NB4 (cell line): ENCODE data around the gene KRT27.

ENCODE experiments used
- CTCF ChIP-seq: IDR thresholded peaks from one replicate; pipeline ENCODE4 v1.5.1; 2012; ENCODE audit warnings: low read depth, low read length
- POLR2A ChIP-seq: IDR thresholded peaks from 2 replicates; pipeline ENCODE4 v1.6.1; 2011; ENCODE audit warnings: mild to moderate bottlenecking; ENCODE audit not compliant: insufficient read length; ENCODE audit errors: extremely low read depth

GRCh38 chr17:40765657-40766056 lies 16.7 kb downstream of the KRT27 start:
- TF ChIP-seq CTCF (no peak), POLR2A (no peak)
